GM12878 (cell line): ENCODE results near the gene ALG3. TPM values are rescaled to one million over a fixed set of nuclear protein-coding genes. Genes with fewer than 3 reads are reported as not detected.

Source experiments
- ATAC-seq: fragments of 200-7000 bp; cut with Tn5 transposase; 3 replicates; pipeline ENCODE4 v1.9.1; 2020; ENCODE audit warnings: mild to moderate bottlenecking, moderate library complexity
- BruUV-seq: library from RNA; stranded (reverse); fragments of 400-500 nt; replicated peaks from 2 replicates; lab custom pipeline; 2021; lab: Mats Ljungman, UMichigan
- CTCF ChIA-PET: fragments of 300-600 bp; sonication (Branson Sonifier 250); formaldehyde crosslinking; extraction: SDS; loops from one replicate; lab custom pipeline; 2021; ENCODE audit warnings: inconsistent platforms; lab: Yijun Ruan, JAX
- POLR2A ChIA-PET: fragments of 350-600 bp; formaldehyde crosslinking; extraction: SDS; loops from one replicate; lab custom pipeline; 2021; ENCODE audit warnings: inconsistent platforms; lab: Charles Lee
- RAD21 ChIA-PET: fragments of 300-600 bp; sonication (Branson Sonifier 250); formaldehyde crosslinking; loops from one replicate; lab custom pipeline; 2023; ENCODE audit warnings: antibody characterized with exemption; ENCODE audit not compliant: unreplicated experiment; lab: Charles Lee
- SMC1A ChIA-PET: fragments of 300-600 bp; sonication (Branson Sonifier 250); formaldehyde crosslinking; loops from one replicate; lab custom pipeline; 2023; ENCODE audit not compliant: unreplicated experiment, uncharacterized antibody; lab: Charles Lee
- DNase-seq: peaks from one replicate; pipeline ENCODE4 v3.0.0-alpha.2; 2011; ENCODE audit warnings: low read depth, low spot score
- FAIRE-seq: peaks from 3 replicates; lab custom pipeline; 2011; peaks lifted over from hg19 to GRCh38; lab: Jason Lieb, UNC
- H2AFZ ChIP-seq: 2 replicates; pipeline ENCODE4 v1.6.0; 2011; ENCODE audit warnings: low read depth, low read length, control low read depth; ENCODE audit not compliant: control insufficient read depth
- H3K27ac ChIP-seq: 2 replicates; pipeline ENCODE4 v1.5.1; 2011; ENCODE audit warnings: control low read depth; ENCODE audit not compliant: control insufficient read depth, insufficient read depth
- H3K27me3 ChIP-seq, 2 experiments: replicated peaks in 1 of 2; 2 replicates each; pipeline versions ENCODE4 v1.6.0 to v1.6.1; 2011; ENCODE audit warnings: low read length in 1 of 2; ENCODE audit not compliant: control insufficient read depth in 2 of 2, insufficient read depth in 2 of 2
- H3K36me3 ChIP-seq, 2 experiments: 2 replicates each; pipeline ENCODE4 v1.5.1; 2011; ENCODE audit warnings: low read length in 1 of 2; ENCODE audit not compliant: control insufficient read depth in 2 of 2, insufficient read depth in 2 of 2
- H3K4me1 ChIP-seq: 2 replicates; pipeline ENCODE4 v1.6.1; 2011; ENCODE audit warnings: mild to moderate bottlenecking, low read length, moderate library complexity, mixed read lengths; ENCODE audit not compliant: control insufficient read depth, insufficient read depth
- H3K4me2 ChIP-seq: 2 replicates; pipeline ENCODE4 v1.6.0; 2011; ENCODE audit warnings: control low read depth; ENCODE audit not compliant: control insufficient read depth, insufficient read depth
- H3K4me3 ChIP-seq: fragments of 200-600 bp; sonication (generic); 2 replicates; pipeline ENCODE4 v1.5.1; 2016
- H3K79me2 ChIP-seq: 2 replicates; pipeline ENCODE4 v1.6.0; 2011; ENCODE audit warnings: low read length; ENCODE audit not compliant: control insufficient read depth, insufficient read depth
- H3K9ac ChIP-seq: 2 replicates; pipeline ENCODE4 v1.8.0; 2011; ENCODE audit warnings: low read length, control low read depth, mixed read lengths; ENCODE audit not compliant: control insufficient read depth, insufficient read depth
- H3K9me3 ChIP-seq: replicated peaks from 3 replicates; pipeline ENCODE4 v1.5.1; 2011; ENCODE audit warnings: mild to moderate bottlenecking, low read length; ENCODE audit not compliant: control insufficient read depth, insufficient read depth
- H4K20me1 ChIP-seq: 2 replicates; pipeline ENCODE4 v1.6.0; 2011; ENCODE audit not compliant: control insufficient read depth, insufficient read depth
- BACH1 ChIP-seq: fragments of 450-650 bp; IDR thresholded peaks from 2 replicates; pipeline ENCODE4 v1.6.1; 2017; ENCODE audit warnings: mild to moderate bottlenecking, borderline replicate concordance
- CHD1 ChIP-seq: IDR thresholded peaks from 2 replicates; pipeline ENCODE4 v1.6.1; 2012; ENCODE audit warnings: low read depth, low read length, improper control_type of control experiment
- EED ChIP-seq: sonication (generic); IDR thresholded peaks from 2 replicates; pipeline ENCODE4 v1.6.1; 2016; ENCODE audit warnings: antibody characterized with exemption, low read depth
- ETV6 ChIP-seq, 2 experiments: fragments of 450-650 bp in 1 of 2; IDR thresholded peaks in 1 of 2; conservative IDR thresholded peaks in 1 of 2; 2 replicates each; pipeline ENCODE4 v1.6.1; 2014; ENCODE audit warnings: antibody characterized with exemption in 1 of 2, borderline replicate concordance in 1 of 2, low read depth in 1 of 2, mild to moderate bottlenecking in 1 of 2, moderate library complexity in 1 of 2
- HCFC1 ChIP-seq: fragments of 150-350 bp; IDR thresholded peaks from 2 replicates; pipeline ENCODE4 v1.6.1; 2014; ENCODE audit warnings: low read length
- MXI1 ChIP-seq: fragments of 150-350 bp; IDR thresholded peaks from 2 replicates; pipeline ENCODE4 v1.6.1; 2011; ENCODE audit warnings: low read depth, mild to moderate bottlenecking, inconsistent platforms, low read length, improper control_type of control experiment
- NFYA ChIP-seq: IDR thresholded peaks from 2 replicates; pipeline ENCODE4 v1.6.1; 2011; ENCODE audit warnings: low read depth, mild to moderate bottlenecking, low read length, improper control_type of control experiment, borderline replicate concordance
- NR2F1 ChIP-seq: fragments of 450-650 bp; conservative IDR thresholded peaks from 2 replicates; pipeline ENCODE4 v1.6.1; 2017; ENCODE audit warnings: mild to moderate bottlenecking
- NRF1 ChIP-seq: conservative IDR thresholded peaks from 2 replicates; pipeline ENCODE4 v1.6.1; 2011; ENCODE audit warnings: mild to moderate bottlenecking, low read depth, low read length, improper control_type of control experiment
- POLR2AphosphoS2 ChIP-seq: IDR thresholded peaks from 2 replicates; pipeline ENCODE4 v1.6.1; 2011; ENCODE audit warnings: low read depth, mild to moderate bottlenecking, low read length, improper control_type of control experiment, moderate library complexity
- RB1 ChIP-seq: fragments of 450-650 bp; formaldehyde crosslinking; IDR thresholded peaks from 2 replicates; pipeline ENCODE4 v1.6.1; 2017; ENCODE audit warnings: mild to moderate bottlenecking, borderline replicate concordance
- RFX5 ChIP-seq: IDR thresholded peaks from 2 replicates; pipeline ENCODE4 v1.6.1; 2011; ENCODE audit warnings: low read depth, low read length, improper control_type of control experiment
- TBL1XR1 ChIP-seq: IDR thresholded peaks from 2 replicates; pipeline ENCODE4 v1.6.1; 2012; ENCODE audit warnings: low read depth, low read length, improper control_type of control experiment
- ZNF207 ChIP-seq: fragments of 450-650 bp; IDR thresholded peaks from 2 replicates; pipeline ENCODE4 v1.6.1; 2014; ENCODE audit warnings: antibody characterized with exemption, mild to moderate bottlenecking, borderline replicate concordance
- WGBS: methylation state at CpG from one replicate; pipeline ENCODE4 v1.1.6; 2016; ENCODE audit warnings: low lambda C conversion rate; ENCODE audit not compliant: insufficient replicate concordance, insufficient coverage; ENCODE audit errors: missing lambda C conversion rate; 5-methylcytosine and 5-hydroxymethylcytosine counted together
- in situ Hi-C: fragments of 300-500 bp; cut with MboI; formaldehyde crosslinking; loops from 9 replicates; pipeline ENCODE4 v1.14.3; 2018; ENCODE audit warnings: mixed read lengths
- intact Hi-C: fragments of 100-400 bp; cut with micrococcal nuclease; formaldehyde crosslinking; loops from one replicate; pipeline ENCODE4 v1.14.2; 2022; ENCODE audit not compliant: unreplicated experiment
- polyA plus RNA-seq, 11 experiments: library from polyadenylated mRNA; depleted of rRNA in 4 of 11; unstranded in 6 of 11; stranded (reverse) in 5 of 11; fragments of >200 nt; fragmentation: Nextera tagmentation in 4 of 11; fragmentation: Illumina TruSeq in 1 of 11; extraction: Ambion mirVana in 4 of 11; extraction: Trizol in 1 of 11; gene quantifications; 1 replicate in 1 of 11; 2 replicates in 10 of 11; pipeline versions ENCODE4 v1.2.1 to v1.2.3, GENCODE V29; 2011 to 2016; ENCODE audit warnings: inconsistent platforms in 2 of 11, missing spikeins in 2 of 11, low read depth in 1 of 11
- total RNA-seq, 4 experiments: library from RNA; depleted of rRNA in 3 of 4; stranded (reverse); fragments of >200 nt in 3 of 4; fragmentation: Illumina TruSeq in 1 of 4; extraction: Trizol in 1 of 4; gene quantifications; 2 replicates each; pipeline versions ENCODE4 v1.2.1 to v1.2.3, GENCODE V29; 2013 to 2021
- TF ChIP-seq, protein P1 (sequence below): fragments of 450-650 bp; IDR thresholded peaks from 2 replicates; pipeline ENCODE4 v1.6.1; 2014; ENCODE audit warnings: mild to moderate bottlenecking

ALG3 gene
- total and polyA plus RNA-seq, 10 of the 15 experiments (the other 5 are each of a cell fraction or from before 2014, with no cell fraction given) = 13.6 to 84.7 (median 39.4) TPM

DNA sequence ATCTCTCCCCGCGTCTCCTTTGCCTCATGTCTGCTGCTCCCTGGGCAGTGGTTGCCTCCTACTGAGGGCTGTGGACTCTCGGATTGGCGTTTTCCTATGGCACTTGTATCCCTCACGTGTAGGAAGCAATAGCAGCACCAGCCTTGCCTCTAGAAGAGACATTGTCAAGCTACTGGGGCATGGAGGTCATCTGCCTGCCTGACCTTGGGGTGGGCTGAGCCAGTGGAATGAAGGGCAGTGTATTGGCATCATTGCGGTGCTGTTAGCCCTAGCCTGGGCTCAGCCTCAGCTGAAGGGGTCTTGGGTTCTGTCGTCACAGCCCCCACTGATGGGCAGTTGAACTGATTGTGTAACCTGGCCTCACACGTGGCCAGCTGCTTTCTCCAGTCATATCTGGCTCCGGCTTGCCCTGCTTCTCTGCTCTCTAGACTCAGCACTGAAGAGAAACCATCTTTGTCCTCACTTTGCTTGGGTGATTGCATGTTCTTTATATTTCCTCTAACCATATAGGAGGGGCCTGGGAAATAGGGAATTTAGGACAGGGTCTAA lies 54.7 kb downstream of the ALG3 start:
- in situ Hi-C loops = no loop called here
- POLR2A ChIA-PET = no interaction called here
- BruUV-seq = no TSS peak

More for the DNA sequence above, 54.7 kb downstream of the ALG3 start:
- Histone ChIP-seq H3K79me2 (no peaks in the 10 kb centered on the region), H3K9ac (no peak overlapping the region), H3K27ac (no peak overlapping the region), H3K36me3 (peaks cover 11 to 27% of the 10 kb centered on the region in 2 experiments; a peak in 3 of 4 replicates), H3K4me3 (no peak overlapping the region), H4K20me1 (peaks cover 1% of the 10 kb centered on the region; the same call in 1 of the 2 replicates), H3K4me1 (no peaks in the 10 kb centered on the region), H3K4me2 (no peak overlapping the region), H3K9me3 (no peaks in the 10 kb centered on the region), H3K27me3 (no peaks in the 10 kb centered on the region), H2AFZ (no peak overlapping the region)
- no peak for FAIRE-seq
- RAD21 ChIA-PET = no interaction called here
- DNase-seq = no peak
- ATAC-seq = no peak
- CTCF ChIA-PET = no interaction called here
- intact Hi-C loops = no loop called here
- TF ChIP-seq, protein P1, sequence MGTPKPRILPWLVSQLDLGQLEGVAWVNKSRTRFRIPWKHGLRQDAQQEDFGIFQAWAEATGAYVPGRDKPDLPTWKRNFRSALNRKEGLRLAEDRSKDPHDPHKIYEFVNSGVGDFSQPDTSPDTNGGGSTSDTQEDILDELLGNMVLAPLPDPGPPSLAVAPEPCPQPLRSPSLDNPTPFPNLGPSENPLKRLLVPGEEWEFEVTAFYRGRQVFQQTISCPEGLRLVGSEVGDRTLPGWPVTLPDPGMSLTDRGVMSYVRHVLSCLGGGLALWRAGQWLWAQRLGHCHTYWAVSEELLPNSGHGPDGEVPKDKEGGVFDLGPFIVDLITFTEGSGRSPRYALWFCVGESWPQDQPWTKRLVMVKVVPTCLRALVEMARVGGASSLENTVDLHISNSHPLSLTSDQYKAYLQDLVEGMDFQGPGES = no peak
- TF ChIP-seq MXI1 (no peak), ETV6 (conservative IDR thresholded peaks at IDR 0.05 in 1 of 2, IDR thresholded peaks at IDR 0.05 in 1 of 2; ENCODE audit: borderline replicate concordance in 1 of 2, low read depth in 1 of 2) (no peak), NR2F1 (no peak), EED (no peak), TBL1XR1 (no peak), RB1 (no peak), ZNF207 (no peak), POLR2AphosphoS2 (no peak), CHD1 (no peak), HCFC1 (no peak), NRF1 (no peak), BACH1 (no peak), NFYA (no peak), RFX5 (no peak)
- 98% methylated on average over 9 of the region's 9 CpGs for WGBS
- SMC1A ChIA-PET = no interaction called here
